ENCODE data around the gene TMEM26.
"Not testable (repeated sequence)": the region's sequence is repeated elsewhere in the genome, so short reads cannot be mapped to it uniquely, and the experiment has no call there.

The TMEM26 gene

GRCh38 chr10:61399406-61399805, 53.8 kb downstream of the TMEM26 start:
- DNase-seq (ENCODE audit: low read depth) = no peak

DNA sequence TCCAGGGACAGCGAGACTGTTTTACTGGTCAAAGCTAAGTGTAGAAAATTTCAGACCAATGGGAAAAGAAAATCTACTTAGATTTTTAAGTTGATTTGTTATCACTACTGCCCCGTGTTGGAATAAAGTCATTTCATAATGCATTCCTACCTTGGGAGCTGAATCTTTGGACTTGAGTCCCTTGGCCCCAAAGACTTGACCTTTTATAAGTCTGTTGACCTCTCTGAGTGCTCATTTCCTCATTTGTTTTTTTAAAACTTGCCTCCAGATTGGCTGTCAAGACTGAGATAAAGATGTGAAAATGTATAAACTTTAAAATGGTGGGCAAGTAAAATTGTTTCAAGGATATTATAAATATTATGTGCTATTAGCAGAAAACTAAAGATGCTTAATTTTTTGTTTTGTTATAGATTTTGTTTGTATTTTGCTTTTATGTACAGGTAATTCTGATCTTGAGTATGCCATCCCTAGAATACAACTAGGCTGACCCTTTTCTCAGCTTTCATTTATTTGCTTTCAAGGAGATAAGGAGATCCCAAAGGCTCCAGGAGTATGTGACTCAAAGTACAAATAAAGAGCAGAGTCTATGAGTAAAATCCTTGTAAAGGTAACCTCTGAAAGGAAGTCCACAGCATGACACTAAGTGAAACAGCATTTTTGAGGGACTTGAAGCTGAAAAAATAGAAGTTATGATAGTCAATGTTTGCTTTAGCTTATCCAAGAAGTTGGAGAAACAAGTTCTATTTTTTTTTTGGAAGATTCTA, 54.6 kb downstream of the TMEM26 start:
- no peak for DNase-seq (ENCODE audit: low read depth)

GRCh38 chr10:61397175-61397986, 55.8 kb downstream of the TMEM26 start:
- no peak for DNase-seq (ENCODE audit: low read depth)

DNA sequence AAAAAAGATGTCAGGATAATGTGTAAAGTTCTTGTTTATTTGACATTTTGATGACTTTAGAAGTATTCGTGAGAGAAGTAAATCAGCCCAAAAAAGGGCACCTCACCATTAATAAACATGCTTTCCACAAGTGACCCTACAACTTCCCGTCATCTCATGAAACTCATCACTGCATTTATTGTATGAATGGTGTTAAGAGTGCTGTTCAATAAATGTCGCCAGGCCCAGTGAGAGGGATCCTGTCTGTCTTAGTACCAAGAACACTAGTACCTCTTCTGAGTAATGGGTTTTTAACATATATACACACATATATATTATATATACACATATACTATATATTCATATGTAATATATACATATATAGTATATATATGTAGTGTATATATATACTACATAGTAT, 61.9 kb downstream of the TMEM26 start:
- no peak for DNase-seq (ENCODE audit: low read depth)

DNA sequence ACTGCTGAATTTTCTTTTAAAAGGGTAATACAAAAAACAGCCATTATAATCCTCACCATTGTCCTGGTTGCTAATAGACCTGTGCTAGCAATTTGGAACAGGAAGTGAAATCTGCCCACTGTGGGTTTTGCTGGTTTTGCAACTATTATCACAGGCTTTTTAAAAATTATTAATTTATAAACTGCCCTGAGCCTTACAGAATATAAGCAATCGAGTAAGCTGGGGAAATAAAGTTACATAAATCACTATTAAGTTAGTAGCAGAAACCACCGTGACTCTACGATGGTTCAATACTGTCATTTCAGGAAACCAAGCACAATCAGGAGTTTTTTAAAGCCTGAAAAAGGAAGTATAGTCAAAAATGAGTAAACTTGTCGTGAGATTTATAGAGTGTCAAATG, 62.3 kb downstream of the TMEM26 start:
- DNase-seq (ENCODE audit: low read depth) = no peak

DNA sequence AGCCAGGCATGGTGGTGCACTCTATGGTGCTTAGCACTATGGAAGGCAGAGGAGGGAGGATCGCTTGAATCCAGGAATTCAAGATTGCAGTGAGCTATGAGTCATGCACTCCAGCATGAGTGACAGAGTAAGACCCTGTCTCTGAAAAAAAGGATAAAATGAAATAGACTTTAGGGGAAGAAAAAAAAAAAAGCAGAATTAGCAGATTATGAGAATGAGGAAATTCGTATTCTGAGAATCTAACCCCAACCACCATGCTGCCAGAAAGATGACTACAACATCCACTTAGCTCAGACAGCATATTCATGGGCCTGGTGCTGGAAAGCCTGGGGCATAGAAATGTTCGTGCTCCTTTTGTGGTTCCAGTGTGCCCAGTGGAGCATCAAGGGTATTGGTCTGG, 63.3 kb downstream of the TMEM26 start:
- no peak for DNase-seq (ENCODE audit: low read depth)

GRCh38 chr10:61388986-61389385, 64.2 kb downstream of the TMEM26 start:
- DNase-seq (ENCODE audit: low read depth) = not testable (repeated sequence)

DNA sequence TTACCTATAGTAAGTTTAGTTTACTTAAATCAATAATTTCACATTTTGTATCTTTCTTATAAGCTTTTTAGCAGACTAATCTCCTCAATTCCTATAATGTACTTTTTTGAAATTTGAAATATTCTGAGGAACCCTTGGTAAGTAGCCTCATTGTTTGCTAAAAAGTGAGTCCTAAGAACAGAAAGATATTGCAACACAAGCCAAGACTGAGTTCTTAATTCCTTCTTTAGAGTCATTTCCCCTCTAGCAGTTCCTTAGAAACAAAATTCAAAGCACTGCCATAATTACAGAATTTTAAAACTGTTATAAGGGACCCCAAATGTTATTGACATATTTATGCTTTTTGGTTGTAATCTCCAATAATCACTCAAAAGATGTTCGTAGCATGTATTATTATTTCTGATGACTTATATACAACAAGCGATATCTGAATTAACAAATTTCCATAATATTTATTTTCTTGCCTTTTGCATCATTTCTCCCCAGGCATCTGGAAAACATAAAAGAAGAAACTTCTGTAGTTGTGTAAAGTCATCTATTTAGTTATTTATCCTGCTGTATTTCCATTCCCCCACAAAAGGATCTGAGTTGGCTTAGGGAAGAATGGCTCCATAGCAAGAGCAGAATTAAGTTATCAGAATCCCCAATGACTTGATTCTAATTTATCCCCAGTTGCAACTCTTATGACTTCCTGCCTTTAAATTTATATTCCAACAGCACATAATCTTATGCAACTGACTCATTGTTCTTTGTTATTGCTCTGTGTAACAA, 67.8 kb downstream of the TMEM26 start:
- no peak for DNase-seq (ENCODE audit: low read depth)

DNA sequence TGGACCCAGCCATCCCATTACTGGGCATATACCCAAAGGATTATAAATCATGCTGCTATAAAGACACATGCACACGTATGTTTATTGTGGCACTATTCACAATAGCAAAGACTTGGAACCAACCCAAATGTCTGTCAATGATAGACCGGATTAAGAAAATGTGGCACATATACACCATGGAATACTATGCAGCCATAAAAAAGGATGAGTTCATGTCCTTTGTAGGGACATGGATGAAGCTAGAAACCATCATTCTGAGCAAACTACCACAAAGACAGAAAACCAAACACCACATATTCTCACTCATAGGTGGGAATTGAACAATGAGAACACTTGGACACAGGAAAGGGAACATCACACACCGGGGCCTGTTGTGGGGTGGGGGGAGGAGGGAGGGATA, 72.0 kb downstream of the TMEM26 start:
- not testable (repeated sequence) for DNase-seq (ENCODE audit: low read depth)

DNA sequence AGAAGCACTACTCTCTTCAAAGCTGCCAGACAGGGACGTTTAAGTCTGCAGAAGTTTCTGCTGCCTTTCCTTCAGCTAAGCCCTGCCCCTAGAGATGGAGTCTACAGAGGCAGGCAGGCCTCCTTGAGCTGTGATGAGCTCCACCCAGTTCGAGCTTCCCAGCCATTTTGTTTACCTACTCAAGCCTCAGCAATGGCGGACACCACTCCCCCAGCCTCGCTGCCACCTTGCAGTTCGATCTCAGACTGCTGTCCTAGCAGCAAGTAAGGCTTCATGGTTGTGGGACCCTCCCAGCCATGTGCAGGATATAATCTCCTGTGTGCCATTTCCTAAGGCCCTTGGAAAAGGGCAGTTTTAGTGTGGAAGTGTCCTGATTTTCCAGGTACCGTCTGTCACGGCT, 74.3 kb downstream of the TMEM26 start:
- DNase-seq (ENCODE audit: low read depth) = no peak

DNA sequence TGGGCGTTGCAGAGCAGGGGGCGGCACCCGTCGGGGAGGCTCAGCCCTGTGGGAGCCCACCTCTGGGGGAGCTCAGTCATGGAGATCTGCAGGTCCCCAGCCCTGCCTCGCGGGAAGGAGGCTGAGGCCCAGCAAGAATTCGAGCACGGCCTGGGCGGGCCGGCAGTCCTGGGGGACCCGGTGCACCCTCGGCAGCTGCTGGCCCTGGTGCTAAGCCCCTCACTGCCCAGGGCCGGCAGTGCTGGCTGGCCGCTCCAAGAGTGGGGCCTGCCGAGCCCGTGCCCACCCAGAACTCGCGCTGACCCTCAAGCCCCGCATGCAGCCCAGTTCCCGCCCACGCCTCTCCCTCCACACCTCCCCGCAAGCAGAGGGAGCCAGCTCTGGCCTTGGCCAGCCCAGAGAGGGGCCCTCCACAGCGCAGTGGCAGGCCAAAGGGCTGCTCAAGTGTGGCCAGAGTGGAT, 76.2 kb downstream of the TMEM26 start:
- no peak for DNase-seq (ENCODE audit: low read depth)

DNA sequence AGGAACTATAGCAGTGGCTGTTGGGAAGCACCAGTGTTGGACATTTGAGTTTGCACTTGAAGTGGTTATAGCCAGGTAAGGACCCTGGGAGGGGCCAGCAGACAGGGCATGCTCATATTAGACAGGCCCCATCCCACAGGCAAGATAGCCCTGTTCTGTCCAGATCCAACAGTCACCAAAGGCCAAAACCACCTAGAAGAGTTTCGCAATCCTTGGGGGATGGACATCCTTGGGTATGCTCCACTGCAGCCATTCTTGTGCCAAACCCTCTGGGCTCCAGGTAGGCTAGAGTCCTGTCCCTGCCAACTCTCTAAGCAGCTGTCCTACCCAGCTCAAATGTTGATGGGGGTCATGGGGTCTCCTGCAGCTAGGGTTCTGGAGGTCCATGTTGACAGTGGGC, 76.8 kb downstream of the TMEM26 start:
- no peak for DNase-seq (ENCODE audit: low read depth)

DNA sequence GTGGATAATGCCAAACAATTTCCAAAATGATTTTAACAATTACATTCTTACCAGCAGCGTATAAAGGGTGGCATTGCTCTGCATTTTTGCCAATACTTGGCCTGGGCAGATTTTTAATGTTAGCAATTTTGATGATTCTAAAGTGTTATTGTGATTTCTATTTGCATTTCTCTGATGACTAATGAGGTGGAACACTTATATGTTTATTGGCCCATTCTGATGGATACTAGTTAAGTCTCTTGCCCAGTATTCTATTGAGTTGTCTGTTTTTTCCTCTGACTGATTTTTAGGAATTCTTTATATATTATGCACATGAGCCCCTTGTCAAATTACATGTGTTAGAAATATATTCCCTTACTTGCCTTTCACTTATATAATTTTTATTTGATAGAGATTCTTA, 86.8 kb downstream of the TMEM26 start:
- no peak for DNase-seq (ENCODE audit: low read depth)

DNA sequence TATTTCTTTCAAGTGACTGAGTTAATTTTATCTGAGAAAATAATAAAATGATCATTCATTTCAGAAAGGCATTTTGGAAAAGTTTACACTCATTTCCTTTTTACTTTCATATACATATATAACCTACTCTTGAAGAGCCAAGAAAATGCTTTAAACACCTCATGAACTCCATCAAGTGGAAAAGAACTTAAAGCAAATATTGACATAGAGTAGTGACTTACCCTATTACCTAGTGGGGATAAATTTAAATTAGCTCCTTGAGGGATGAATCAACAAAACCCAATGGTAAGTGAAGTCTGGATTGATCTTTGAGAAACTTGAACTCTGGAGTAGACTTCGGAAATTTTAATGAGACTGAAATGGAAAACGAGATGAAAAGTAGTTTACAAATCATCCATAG, 88.6 kb downstream of the TMEM26 start:
- DNase-seq (ENCODE audit: low read depth) = no peak

GRCh38 chr10:61363006-61363405, 90.2 kb downstream of the TMEM26 start:
- no peak for DNase-seq (ENCODE audit: low read depth)

- DNase-seq (ENCODE audit: low read depth) = no peak
These were observed 93.7 kb downstream of the TMEM26 start for GRCh38 chr10:61359452-61359851.

- DNase-seq (ENCODE audit: low read depth) = no peak
These were observed 95.5 kb downstream of the TMEM26 start for GRCh38 chr10:61357687-61358086.

All from T follicular helper cell (primary cell).